ENCODE data around the gene CHD1L.

DNA sequence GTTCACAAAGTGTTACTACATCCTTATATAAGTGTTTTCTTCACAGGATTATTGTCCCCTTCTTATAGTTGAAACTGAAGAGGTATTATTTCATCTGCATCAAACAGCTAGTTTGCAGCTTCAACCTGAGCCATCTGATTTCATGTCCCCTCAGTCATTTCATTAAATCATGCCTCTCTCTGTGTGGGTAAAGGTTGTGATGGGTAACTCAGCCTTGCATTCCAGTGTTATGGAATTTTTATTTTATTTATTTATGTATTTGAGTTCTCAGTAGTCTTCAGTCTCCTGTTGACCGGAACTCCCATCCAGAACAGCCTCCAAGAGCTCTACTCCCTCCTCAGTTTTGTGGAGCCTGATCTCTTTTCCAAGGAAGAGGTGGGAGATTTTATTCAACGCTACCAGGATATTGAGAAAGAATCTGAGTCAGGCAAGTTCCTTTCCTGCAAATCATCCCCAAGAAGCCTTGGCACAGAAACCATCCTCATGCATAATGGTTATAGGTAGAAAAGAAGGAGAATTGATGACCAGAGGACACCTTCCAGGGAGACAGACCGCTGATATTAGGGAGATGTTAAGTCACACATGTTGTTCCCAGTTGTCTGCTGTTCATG is 21.8 kb downstream of the CHD1L start:
- TF ChIP-seq, protein P1, sequence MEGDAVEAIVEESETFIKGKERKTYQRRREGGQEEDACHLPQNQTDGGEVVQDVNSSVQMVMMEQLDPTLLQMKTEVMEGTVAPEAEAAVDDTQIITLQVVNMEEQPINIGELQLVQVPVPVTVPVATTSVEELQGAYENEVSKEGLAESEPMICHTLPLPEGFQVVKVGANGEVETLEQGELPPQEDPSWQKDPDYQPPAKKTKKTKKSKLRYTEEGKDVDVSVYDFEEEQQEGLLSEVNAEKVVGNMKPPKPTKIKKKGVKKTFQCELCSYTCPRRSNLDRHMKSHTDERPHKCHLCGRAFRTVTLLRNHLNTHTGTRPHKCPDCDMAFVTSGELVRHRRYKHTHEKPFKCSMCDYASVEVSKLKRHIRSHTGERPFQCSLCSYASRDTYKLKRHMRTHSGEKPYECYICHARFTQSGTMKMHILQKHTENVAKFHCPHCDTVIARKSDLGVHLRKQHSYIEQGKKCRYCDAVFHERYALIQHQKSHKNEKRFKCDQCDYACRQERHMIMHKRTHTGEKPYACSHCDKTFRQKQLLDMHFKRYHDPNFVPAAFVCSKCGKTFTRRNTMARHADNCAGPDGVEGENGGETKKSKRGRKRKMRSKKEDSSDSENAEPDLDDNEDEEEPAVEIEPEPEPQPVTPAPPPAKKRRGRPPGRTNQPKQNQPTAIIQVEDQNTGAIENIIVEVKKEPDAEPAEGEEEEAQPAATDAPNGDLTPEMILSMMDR (conservative IDR thresholded peaks at IDR 0.05; ENCODE audit: low read length), result no peak
- no peak for TF ChIP-seq EZH2phosphoT487 (IDR thresholded peaks at IDR 0.05; ENCODE audit: borderline replicate concordance)

Measured in Loucy (cell line).